ENCODE measurements around the gene KY. TPM values are rescaled to one million over a fixed set of nuclear protein-coding genes. Genes with fewer than 3 reads are reported as not detected.
A peak's percentile ranks its signal among the peaks of the same experiment; 100 is the strongest.

The KY gene
- total RNA-seq: not detected

DNA sequence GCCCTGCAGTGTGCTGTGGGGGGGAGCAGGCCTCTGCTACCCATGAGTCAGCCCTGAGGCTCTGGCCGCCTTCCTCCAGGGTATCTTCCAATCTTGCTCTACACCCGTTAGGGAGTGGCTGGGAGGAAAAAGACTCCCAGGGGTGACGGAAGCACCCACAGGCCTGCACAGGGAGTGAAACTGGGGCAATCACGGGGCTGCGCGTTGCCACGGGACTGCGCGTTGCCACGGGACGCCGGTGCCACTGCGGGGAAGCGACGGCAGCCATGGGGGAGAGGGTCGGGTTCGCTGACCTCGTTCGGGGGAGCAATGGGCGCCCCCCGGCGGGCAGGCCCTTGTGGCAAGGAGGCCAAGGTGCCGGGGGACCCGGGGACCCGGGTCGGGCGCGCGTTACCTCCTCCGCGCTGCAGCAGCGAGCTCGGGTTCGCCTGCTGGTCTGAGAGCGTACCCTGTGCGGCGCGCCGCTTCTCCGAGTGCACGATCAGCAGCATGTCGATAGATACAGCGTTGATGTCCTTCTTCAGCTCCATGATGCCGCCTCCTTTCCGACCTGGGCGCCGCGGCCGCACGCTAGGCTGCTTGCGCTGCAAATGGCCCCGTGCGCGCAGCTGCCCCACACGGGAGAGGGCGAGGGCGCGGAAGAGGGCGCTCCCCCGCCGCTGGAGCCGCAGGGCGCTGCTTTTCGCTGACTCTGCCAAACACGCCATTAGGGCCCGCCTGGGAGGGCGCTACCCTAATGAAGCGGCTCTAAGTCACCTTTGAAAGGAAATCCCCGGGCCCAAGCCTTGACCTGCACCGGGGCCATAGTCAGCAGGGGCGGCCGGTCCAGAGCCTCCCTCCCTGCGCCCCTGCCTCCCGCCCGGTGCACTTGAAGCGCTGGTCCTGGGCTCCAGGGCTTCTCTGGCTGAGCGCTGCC lies at the start of gene KY:
Gene KY, minus strand, starts transcription at position 592 of the 916 bp plus-strand sequence. Its CDS starts 62 bp downstream, at position 530.
- ATAC-seq: peak; percentile 64

- no peak for ATAC-seq
Observed at GRCh38 chr3:134699721-134700120, 48.9 kb upstream of the KY start.

- no peak for ATAC-seq
Observed at GRCh38 chr3:134699141-134699711, 48.4 kb upstream of the KY start.

DNA sequence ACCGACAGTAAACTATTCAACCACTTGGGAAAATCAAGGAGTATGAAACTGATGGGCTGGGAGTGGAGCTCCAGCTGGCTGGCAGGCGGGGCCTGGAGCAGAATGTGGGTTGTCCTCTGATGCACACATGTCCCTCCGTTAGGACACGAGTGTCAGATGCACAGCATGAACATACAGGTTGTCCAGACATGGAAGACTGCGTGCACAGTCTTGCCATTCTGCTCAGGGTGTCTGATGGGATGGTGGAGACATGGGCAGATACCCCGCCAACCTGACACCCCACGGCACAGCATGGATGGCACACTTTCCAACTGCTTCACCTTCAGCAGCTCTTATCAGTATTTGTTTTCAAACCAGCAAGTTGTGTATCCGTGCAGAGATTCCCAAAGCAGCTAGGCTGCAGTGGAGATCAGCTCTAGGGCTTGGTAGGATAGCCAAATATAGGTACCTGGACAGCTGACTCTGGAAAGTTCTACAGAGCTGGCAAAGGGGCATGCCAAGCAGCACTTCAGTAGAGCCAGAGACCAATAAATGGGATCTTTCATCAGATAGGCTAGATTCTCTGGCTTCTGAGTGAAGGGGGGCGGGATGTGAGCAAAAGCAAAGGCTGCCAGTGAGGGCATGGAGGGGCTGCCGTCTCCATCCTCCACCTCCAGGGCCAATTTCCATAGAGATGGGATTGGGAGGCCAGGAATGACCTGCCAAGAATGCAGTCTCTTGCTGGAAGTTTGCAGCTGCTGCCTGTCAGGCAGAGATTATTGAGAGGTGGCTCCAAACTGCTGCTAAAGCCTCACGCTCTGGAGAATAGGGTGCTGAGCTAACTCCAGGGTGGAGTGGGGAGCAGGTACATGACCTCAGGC lies 47.2 kb upstream of the KY start:
- no peak for ATAC-seq

DNA sequence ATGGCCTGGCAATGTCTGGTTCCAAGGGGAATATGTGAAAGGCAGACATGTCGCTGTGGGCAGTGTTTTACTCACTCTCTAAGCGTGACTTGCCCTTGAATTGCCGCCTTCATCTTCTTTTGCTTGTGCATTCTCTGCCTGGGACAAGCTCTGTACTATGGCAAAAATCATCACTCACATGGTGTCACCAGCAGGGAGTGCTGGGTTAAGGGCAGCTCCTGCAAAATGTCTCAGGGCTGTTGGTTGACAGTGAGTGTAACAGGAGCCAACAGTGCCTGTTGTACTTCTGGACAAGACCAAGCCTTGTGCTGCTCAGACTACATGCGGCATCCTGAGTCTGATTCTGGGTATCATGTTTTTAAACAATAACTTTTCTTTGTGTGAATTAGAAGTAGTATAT lies 45.3 kb upstream of the KY start:
- no peak for ATAC-seq

DNA sequence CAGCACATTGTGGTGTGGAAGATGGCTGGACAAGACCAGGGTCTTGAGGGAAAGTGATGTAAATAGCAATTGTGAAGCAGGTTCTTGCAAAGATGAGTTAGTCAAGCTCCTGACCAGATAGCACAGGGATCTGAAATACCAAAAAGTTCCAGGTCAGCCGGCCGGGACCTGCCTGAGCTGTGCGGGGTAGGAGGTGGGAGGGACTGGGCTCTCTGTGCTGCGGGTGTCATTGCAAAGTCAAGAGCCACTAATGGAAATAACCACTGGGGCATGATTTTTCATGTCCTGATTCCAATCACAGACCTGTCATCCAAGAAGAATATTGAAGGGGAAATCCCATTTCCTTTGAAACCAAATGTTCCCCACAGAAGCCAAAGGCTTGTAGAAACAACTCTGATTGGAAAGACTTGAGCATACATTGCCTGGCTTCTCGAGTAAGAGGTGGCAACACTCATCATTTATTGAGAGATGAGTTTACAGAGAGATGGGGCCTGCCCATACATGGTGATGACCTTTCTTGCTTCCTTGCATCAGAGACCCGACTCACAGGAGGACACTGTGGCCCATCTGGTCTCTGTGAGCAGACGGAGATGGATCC lies 44.2 kb upstream of the KY start:
- peak; percentile 57 for ATAC-seq

GRCh38 chr3:134694466-134694865 lies 43.6 kb upstream of the KY start:
- ATAC-seq: no peak

GRCh38 chr3:134693804-134694203 lies 43.0 kb upstream of the KY start:
- no peak for ATAC-seq

DNA sequence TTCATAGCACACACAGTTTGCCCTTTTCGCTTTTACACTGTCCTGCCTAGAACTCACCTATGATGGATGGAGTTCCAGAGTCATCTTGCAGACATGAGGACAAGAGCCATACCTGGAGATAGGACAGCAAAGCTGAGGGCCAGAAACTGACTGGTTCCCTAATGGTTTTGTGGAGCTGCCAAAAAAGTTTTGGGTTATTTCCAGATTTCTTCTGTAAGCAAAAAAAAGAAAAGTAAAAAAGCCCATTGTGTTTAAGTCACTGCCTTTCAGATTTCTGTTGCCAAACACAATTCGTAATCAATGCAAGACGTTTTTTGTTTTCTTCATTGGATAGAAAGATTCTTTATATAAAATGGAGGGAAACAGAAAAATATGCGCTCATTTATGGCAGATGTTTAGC lies 42.4 kb upstream of the KY start:
- ATAC-seq: no peak

DNA sequence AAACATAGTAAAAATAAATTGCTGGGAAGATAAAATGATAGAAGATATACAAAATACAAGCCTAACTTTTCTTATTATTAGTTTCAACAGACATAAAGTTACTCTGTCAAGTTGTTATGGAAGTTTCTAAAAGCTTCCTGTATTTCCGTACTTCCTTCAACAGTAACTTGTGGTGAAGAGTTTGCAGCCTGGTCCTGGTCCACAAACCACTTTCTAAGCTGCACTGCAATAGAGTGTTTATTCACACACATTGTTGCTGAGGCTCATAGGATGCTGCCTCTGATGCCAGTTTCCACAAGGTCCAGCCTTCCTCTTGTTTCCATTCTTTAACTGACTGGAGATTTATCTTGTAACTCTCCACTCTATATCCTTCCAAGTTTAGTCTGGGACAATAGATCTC lies 39.4 kb upstream of the KY start:
- no peak for ATAC-seq

DNA sequence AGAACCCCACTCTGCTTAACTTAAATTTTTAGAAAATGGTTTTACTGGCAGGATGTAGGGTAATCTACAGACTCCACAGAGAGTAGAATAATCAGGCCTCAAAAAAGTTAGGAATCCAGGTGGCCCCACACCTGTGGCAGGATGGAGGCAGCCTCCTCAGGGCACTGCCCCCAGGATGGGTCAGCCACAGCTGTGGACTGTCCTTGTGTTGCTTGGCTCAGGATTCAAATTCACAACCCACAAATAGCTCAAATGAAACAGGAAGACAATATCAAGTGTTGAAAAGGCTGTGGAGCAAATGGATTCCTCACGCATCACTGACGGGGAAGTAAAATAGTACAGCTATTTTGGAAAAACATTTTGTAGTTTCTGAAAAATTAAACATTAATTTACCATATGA lies 36.8 kb upstream of the KY start:
- no peak for ATAC-seq

DNA sequence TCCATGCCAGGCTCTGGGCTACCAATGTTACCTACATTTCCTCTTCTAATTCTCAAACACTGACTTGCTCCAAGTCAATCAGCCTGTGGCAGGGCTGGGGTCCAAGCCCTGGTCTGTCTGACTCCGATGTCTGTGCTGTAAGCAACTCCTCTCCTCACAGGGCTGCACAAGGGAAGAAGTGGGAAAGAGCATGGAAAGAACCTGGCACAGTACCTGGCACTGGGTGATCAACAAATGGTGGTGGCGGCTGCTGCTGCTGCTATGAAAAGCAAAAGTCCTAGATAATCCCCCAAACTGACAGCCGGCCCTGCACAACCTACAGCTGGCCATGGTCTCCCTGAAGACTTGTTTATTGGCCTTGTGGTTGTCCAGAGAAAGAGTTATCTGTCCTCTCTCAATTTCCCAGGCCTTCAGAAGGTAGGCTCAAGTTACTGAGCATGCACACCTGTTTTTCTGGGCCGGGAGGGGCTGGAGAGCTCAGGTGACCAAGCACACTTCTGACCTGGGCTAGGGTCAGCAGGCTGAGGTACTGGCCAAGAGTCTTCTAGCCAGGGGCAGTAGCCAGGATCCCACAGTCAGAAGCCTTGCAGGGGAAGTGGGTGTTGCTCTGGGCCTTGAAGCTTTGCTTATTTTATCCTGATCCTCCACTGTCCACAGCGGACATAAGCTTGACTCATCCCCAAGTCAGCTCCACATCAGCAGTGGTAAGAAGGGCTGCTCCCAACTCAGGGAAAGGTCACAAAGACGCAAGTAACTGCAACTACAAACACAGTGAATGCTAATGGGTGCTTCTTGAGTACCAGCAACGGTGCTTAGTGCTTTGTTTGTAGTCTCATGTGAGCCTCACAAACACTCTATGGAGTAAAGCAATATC lies 35.3 kb upstream of the KY start:
- ATAC-seq: no peak

- ATAC-seq: no peak
Observed at GRCh38 chr3:134682196-134682880, 31.5 kb upstream of the KY start.

GRCh38 chr3:134681522-134681900 lies 30.7 kb upstream of the KY start:
- ATAC-seq: no peak

- ATAC-seq: no peak
Observed at GRCh38 chr3:134680796-134681521, 30.1 kb upstream of the KY start.

DNA sequence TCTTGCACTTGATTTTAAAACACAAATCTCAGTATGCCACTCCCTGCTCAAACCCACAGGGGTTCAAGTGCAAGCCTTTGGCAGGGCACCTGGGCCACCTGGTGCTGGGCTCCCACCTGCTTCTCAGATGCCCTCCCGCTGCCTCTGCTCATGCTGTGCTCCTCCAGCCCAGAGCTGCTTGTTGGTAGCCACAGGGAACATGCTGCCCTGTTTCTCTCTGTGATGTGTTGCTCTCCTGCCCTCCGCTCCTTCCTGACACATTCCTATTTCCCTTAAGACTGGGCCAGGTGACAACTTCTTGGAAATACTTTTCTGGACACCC lies 27.1 kb upstream of the KY start:
- ATAC-seq: no peak

DNA sequence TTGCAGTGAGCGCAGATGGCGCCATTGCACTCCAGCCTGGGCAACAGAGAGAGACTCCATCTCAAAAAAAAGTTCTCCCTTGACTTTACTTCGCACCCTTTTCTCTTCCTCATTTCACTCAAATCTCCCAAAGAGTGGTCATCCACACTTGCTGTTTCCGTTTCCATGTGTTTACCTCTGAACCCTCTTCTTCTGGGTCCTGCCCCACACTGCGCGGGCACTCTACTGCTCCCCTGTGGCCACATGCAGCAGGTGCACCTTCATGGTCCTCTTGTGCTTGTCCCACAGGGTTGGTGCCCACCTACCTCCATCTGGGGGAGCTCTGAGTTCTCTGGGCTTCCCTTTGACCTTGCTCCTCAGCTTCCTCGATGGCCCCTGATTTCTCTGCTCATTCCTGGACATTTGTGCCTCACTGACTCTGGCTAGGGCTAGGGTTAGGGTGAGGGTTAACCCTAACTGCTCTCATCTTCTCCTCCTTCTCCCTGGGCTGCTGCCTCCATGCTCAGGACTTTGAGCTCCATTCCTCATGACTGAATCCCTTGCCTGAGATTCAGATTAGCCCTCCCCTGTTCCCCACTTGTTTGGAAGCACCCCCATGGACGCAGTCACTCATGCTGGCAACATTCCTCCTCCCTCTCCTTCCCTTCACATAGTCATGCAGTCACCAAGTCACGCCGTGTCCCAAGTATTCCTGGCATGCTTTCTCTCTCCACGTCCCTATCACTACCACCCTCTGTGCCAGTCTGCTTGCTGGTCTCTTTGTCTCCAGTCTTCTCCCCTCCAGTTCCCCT lies 26.6 kb upstream of the KY start:
- no peak for ATAC-seq

DNA sequence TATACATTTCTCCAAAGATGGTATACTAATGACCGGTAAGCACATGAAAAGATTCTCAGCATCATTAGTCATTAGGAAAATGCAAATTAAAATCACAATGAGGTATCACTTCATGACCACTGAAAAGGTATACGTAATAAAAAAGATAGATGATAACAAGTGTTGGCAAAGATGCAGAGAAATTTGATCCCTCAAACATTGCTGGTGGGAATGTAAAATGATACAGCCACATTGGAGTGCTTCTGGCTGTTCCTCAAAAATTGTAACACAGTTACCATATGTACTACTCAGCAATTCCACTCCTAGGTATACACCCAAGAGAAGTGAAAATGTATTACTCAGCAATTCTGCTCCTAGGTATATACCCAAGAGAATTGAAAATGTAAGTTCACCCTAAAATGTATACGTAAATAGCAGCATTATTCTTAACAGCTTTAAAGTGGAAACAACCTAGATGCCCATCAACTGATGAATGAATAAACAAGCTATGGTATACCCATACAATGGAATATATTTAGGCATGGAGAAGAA lies 25.0 kb upstream of the KY start:
- no peak for ATAC-seq

DNA sequence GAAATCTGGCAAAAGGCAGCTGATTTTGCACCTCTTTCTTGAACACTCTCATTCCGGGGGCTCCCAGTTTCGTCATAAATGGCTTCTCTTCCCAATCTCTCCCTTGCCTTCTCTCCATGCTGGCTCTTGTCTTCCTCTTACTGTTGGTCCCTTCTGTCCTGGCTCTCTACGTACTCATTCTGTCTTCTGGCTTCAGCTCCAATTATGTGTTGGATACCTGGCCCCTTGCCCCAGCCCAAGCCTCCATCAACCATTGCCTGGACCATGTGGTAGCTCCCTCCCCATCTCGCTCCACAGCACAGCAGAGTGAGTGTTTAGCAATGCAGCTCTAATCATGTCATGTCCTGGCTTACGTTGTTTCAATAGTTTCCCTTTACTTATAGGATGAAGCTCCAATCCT lies 21.7 kb upstream of the KY start:
- ATAC-seq: no peak

- no peak for ATAC-seq
Observed at GRCh38 chr3:134667956-134668355, 17.1 kb upstream of the KY start.

All from esophagus mucosa (tissue), 1 donor.